Endodermal cell (in vitro differentiated cells): ENCODE measurements around the gene GSPT2. TPM values are rescaled to one million over a fixed set of nuclear protein-coding genes. Genes with fewer than 3 reads are reported as not detected.

Experiments
- DNase-seq: peaks from one replicate; pipeline ENCODE4 v3.0.0-alpha.2; 2017
- H3K27ac ChIP-seq: 2 replicates; pipeline ENCODE4 v1.5.1; 2013; ENCODE audit warnings: mild to moderate bottlenecking, low read depth, low read length, moderate library complexity
- H3K27me3 ChIP-seq: 2 replicates; pipeline ENCODE4 v1.6.1; 2013; ENCODE audit warnings: mild to moderate bottlenecking, low read length, moderate library complexity; ENCODE audit not compliant: insufficient read depth, control insufficient read depth, poor library complexity, severe bottlenecking
- H3K36me3 ChIP-seq: 2 replicates; pipeline ENCODE4 v1.7.0; 2013; ENCODE audit warnings: mild to moderate bottlenecking, low read length, moderate library complexity; ENCODE audit not compliant: control insufficient read depth, insufficient read depth
- H3K4me1 ChIP-seq: one replicate; pipeline ENCODE4 v1.7.0; 2013; ENCODE audit warnings: low read length; ENCODE audit not compliant: control insufficient read depth, insufficient read depth
- H3K4me3 ChIP-seq: 2 replicates; pipeline ENCODE4 v1.5.1; 2013; ENCODE audit warnings: mild to moderate bottlenecking, low read length, moderate library complexity
- H3K9ac ChIP-seq: 2 replicates; pipeline ENCODE4 v1.6.1; 2013; ENCODE audit warnings: mild to moderate bottlenecking, low read length, moderate library complexity; ENCODE audit not compliant: poor library complexity, severe bottlenecking; ENCODE audit errors: extremely low read depth
- H3K9me3 ChIP-seq: 2 replicates; pipeline ENCODE4 v1.6.1; 2013; ENCODE audit warnings: mild to moderate bottlenecking, low read length, moderate library complexity; ENCODE audit not compliant: control insufficient read depth
- H3K27ac Mint-ChIP-seq: 2 replicates; pipeline ENCODE4 v1.8.0; 2020; ENCODE audit warnings: mixed read lengths
- H3K27me3 Mint-ChIP-seq: 2 replicates; pipeline ENCODE4 v1.8.0; 2021; ENCODE audit warnings: mild to moderate bottlenecking, mixed read lengths; ENCODE audit not compliant: insufficient read depth
- H3K36me3 Mint-ChIP-seq: 2 replicates; pipeline ENCODE4 v1.8.0; 2020; ENCODE audit warnings: low read depth, mixed read lengths
- H3K4me1 Mint-ChIP-seq: 2 replicates; pipeline ENCODE4 v1.8.0; 2020; ENCODE audit warnings: mixed read lengths
- H3K4me3 Mint-ChIP-seq: 2 replicates; pipeline ENCODE4 v1.8.0; 2020; ENCODE audit warnings: mild to moderate bottlenecking, moderate library complexity, mixed read lengths
- H3K9me3 Mint-ChIP-seq: 2 replicates; pipeline ENCODE4 v1.8.0; 2020; ENCODE audit warnings: mild to moderate bottlenecking, mixed read lengths
- WGBS, 2 experiments: methylation state at CpG; one replicate each; pipeline versions ENCODE4 v1.1.5 to v1.1.7; 2013; ENCODE audit warnings: missing lambda C conversion rate in 2 of 2, mixed read lengths in 1 of 2; ENCODE audit not compliant: insufficient coverage in 1 of 2, insufficient read length in 1 of 2; 5-methylcytosine and 5-hydroxymethylcytosine counted together
- total RNA-seq, 2 donors: library from RNA; stranded (reverse); fragmentation: NEBNext Ultra II Directional in 1 of 2; extraction: Animal tissue kit (Norgen Biotek cat#: 25700) in 1 of 2; gene quantifications; 2 replicates in 1 of 2; 3 replicates in 1 of 2; pipeline ENCODE4 v1.2.1, GENCODE V29; 2021
- TF ChIP-seq, protein P1 (sequence below): fragments of 200-600 bp; sonication (generic); conservative IDR thresholded peaks from 2 replicates; pipeline ENCODE4 v1.5.0; 2021; ENCODE audit warnings: antibody characterized with exemption, mild to moderate bottlenecking

Gene GSPT2
- total RNA-seq, 2 donors from 2014 or later, result 21.3 to 22.5 TPM

GRCh38 chrX:51766546-51766945 is 23.3 kb downstream of the GSPT2 start:
- no peak for DNase-seq
- H3K27me3 Mint-ChIP-seq, result peaks cover 17% of the 10 kb centered on the region
- H3K27ac Mint-ChIP-seq, result no peak overlapping the region
- no peaks in the 10 kb centered on the region for H3K4me1 ChIP-seq
- H3K36me3 Mint-ChIP-seq, result no peaks in the 10 kb centered on the region
- H3K4me1 Mint-ChIP-seq, result peaks cover 8% of the 10 kb centered on the region
- H3K27ac ChIP-seq, result no peak overlapping the region
- H3K9ac ChIP-seq, result no peak overlapping the region
- no peak overlapping the region for H3K4me3 Mint-ChIP-seq
- no peak overlapping the region for H3K4me3 ChIP-seq
- WGBS, 2 experiments, result 100% methylated on average over 4 of the region's 5 CpGs; no CpG with 5 or more reads in 1 of the 2 experiments
- no peaks in the 10 kb centered on the region for H3K9me3 ChIP-seq
- no peaks in the 10 kb centered on the region for H3K36me3 ChIP-seq
- peaks cover 53% of the 10 kb centered on the region for H3K9me3 Mint-ChIP-seq
- no peaks in the 10 kb centered on the region for H3K27me3 ChIP-seq
- TF ChIP-seq, protein P1, sequence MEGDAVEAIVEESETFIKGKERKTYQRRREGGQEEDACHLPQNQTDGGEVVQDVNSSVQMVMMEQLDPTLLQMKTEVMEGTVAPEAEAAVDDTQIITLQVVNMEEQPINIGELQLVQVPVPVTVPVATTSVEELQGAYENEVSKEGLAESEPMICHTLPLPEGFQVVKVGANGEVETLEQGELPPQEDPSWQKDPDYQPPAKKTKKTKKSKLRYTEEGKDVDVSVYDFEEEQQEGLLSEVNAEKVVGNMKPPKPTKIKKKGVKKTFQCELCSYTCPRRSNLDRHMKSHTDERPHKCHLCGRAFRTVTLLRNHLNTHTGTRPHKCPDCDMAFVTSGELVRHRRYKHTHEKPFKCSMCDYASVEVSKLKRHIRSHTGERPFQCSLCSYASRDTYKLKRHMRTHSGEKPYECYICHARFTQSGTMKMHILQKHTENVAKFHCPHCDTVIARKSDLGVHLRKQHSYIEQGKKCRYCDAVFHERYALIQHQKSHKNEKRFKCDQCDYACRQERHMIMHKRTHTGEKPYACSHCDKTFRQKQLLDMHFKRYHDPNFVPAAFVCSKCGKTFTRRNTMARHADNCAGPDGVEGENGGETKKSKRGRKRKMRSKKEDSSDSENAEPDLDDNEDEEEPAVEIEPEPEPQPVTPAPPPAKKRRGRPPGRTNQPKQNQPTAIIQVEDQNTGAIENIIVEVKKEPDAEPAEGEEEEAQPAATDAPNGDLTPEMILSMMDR, result no peak

DNA sequence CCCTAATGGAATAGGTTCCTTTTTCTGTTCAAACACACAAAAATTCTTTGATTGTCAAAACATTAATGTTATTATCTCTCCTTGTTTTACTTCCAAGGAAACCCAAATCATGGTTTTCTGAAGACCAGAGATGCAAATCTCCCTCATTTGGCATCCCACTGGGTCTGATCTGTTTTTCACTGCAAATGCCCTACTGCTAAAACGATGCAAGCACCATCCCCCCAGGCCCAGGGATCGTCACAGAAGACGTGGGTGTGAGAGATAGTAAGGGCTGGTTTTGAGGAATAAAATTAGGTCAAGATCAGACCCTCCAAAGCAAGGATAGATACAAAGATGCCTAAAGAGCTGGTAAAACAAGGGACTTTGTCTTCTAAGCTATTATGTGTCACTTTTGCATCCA is 33.6 kb downstream of the GSPT2 start:
- H3K4me1 Mint-ChIP-seq, result peaks cover 18% of the 10 kb centered on the region
- H3K9me3 Mint-ChIP-seq, result peaks cover 25% of the 10 kb centered on the region
- H3K4me1 ChIP-seq, result no peaks in the 10 kb centered on the region
- no peak overlapping the region for H3K9ac ChIP-seq
- no peak overlapping the region for H3K27ac ChIP-seq
- H3K36me3 ChIP-seq, result no peaks in the 10 kb centered on the region
- TF ChIP-seq, protein P1, result no peak
- H3K27ac Mint-ChIP-seq, result no peak overlapping the region
- no peak overlapping the region for H3K4me3 Mint-ChIP-seq
- DNase-seq, result peak; percentile 65
- WGBS, 2 experiments, result 0% methylated on average over 2 of the region's 3 CpGs; no CpG with 5 or more reads in 1 of the 2 experiments
- H3K4me3 ChIP-seq, result no peak overlapping the region
- no peaks in the 10 kb centered on the region for H3K36me3 Mint-ChIP-seq
- H3K9me3 ChIP-seq, result no peaks in the 10 kb centered on the region
- no peaks in the 10 kb centered on the region for H3K27me3 Mint-ChIP-seq
- H3K27me3 ChIP-seq, result no peaks in the 10 kb centered on the region

- no peaks in the 10 kb centered on the region for H3K27me3 Mint-ChIP-seq
Measured at GRCh38 chrX:51779306-51779705, 36.1 kb downstream of the GSPT2 start.

More at GRCh38 chrX:51779306-51779705, 36.1 kb downstream of the GSPT2 start:
- H3K4me1 ChIP-seq, result no peaks in the 10 kb centered on the region
- H3K9ac ChIP-seq, result no peak overlapping the region
- no peak overlapping the region for H3K27ac ChIP-seq
- TF ChIP-seq, protein P1, result no peak
- no peak overlapping the region for H3K4me3 ChIP-seq
- H3K27me3 ChIP-seq, result no peaks in the 10 kb centered on the region
- Mint-ChIP-seq H3K4me1 (peaks cover 18% of the 10 kb centered on the region), H3K4me3 (no peak overlapping the region), H3K27ac (peak overlapping the region; percentile 27), H3K9me3 (peaks cover 33% of the 10 kb centered on the region), H3K36me3 (no peaks in the 10 kb centered on the region)
- WGBS, 2 experiments, result 51% methylated on average over 2 of the region's 3 CpGs; no CpG with 5 or more reads in 1 of the 2 experiments
- no peaks in the 10 kb centered on the region for H3K36me3 ChIP-seq
- H3K9me3 ChIP-seq, result no peaks in the 10 kb centered on the region
- peak; percentile 68 for DNase-seq
